Panc1 (cell line): ENCODE measurements around the gene SPATA13. TPM values are rescaled to one million over a fixed set of nuclear protein-coding genes. Genes with fewer than 3 reads are reported as not detected.

ENCODE experiments used
- ATAC-seq: fragments of 200-7000 bp; cut with Tn5 transposase; 2 replicates; pipeline ENCODE4 v1.9.1; 2020; ENCODE audit warnings: mild to moderate bottlenecking, moderate library complexity
- BruUV-seq: library from RNA; stranded (reverse); fragments of 400-500 nt; replicated peaks from 2 replicates; lab custom pipeline; 2021; lab: Mats Ljungman, UMichigan
- CTCF ChIA-PET: fragments of 300-600 bp; sonication (Branson Sonifier 250); formaldehyde crosslinking; loops from one replicate; lab custom pipeline; 2022; ENCODE audit warnings: antibody characterized with exemption; lab: Charles Lee
- POLR2A ChIA-PET: fragments of 300-600 bp; sonication (Branson Sonifier 250); formaldehyde crosslinking; loops from one replicate; lab custom pipeline; 2022; ENCODE audit warnings: antibody characterized with exemption; lab: Charles Lee
- DNase-seq: peaks from one replicate; pipeline ENCODE4 v3.0.0-alpha.2; 2010; ENCODE audit warnings: low read depth, low spot score
- H3K27ac ChIP-seq: 2 replicates; pipeline ENCODE4 v1.5.1; 2011; ENCODE audit warnings: mild to moderate bottlenecking, low read length, inconsistent platforms
- H3K27me3 ChIP-seq: fragments of 200-500 bp; sonication (Bioruptor generic); 2 replicates; pipeline ENCODE4 v1.6.0; 2014; ENCODE audit warnings: low read length, inconsistent platforms; ENCODE audit not compliant: control insufficient read depth, insufficient read depth
- H3K36me3 ChIP-seq: fragments of 200-500 bp; sonication (Bioruptor generic); 2 replicates; pipeline ENCODE4 v1.5.1; 2014; ENCODE audit warnings: inconsistent platforms, mild to moderate bottlenecking, low read length, moderate library complexity; ENCODE audit not compliant: control insufficient read depth, insufficient read depth
- H3K4me1 ChIP-seq: 2 replicates; pipeline ENCODE4 v1.5.1; 2011; ENCODE audit warnings: inconsistent platforms, mild to moderate bottlenecking, low read length, moderate library complexity; ENCODE audit not compliant: control insufficient read depth, insufficient read depth
- H3K4me3 ChIP-seq, 2 experiments: 2 replicates each; pipeline ENCODE4 v1.5.1; 2011 to 2012; ENCODE audit warnings: low read depth in 2 of 2, low read length in 2 of 2, mild to moderate bottlenecking in 2 of 2, inconsistent platforms in 1 of 2, moderate library complexity in 1 of 2
- H3K9me3 ChIP-seq: fragments of 200-500 bp; sonication (Bioruptor generic); 2 replicates; pipeline ENCODE4 v1.5.1; 2014; ENCODE audit warnings: low read depth, mild to moderate bottlenecking, inconsistent platforms, low read length, moderate library complexity; ENCODE audit not compliant: control insufficient read depth, insufficient read depth
- CTCF ChIP-seq: fragments of 450-650 bp; IDR thresholded peaks from 2 replicates; pipeline ENCODE4 v1.5.1; 2017; ENCODE audit warnings: mild to moderate bottlenecking
- POLR2AphosphoS5 ChIP-seq: IDR thresholded peaks from 2 replicates; pipeline ENCODE4 v1.6.1; 2012; ENCODE audit warnings: mild to moderate bottlenecking, low read depth, low read length, moderate library complexity
- REST ChIP-seq, 2 experiments: IDR thresholded peaks; 2 replicates each; pipeline ENCODE4 v1.6.1; 2011 to 2012; ENCODE audit warnings: low read depth in 2 of 2, control low read depth in 1 of 2, low read length in 1 of 2, mild to moderate bottlenecking in 1 of 2, moderate library complexity in 1 of 2; ENCODE audit not compliant: insufficient read depth in 1 of 2
- SIN3A ChIP-seq: IDR thresholded peaks from 2 replicates; pipeline ENCODE4 v1.6.1; 2012; ENCODE audit warnings: low read depth, mild to moderate bottlenecking, low read length, moderate library complexity, borderline replicate concordance; ENCODE audit not compliant: insufficient read depth
- TCF7L2 ChIP-seq: IDR thresholded peaks from 2 replicates; pipeline ENCODE4 v1.6.1; 2011; ENCODE audit warnings: mild to moderate bottlenecking, low read depth, low read length, inconsistent platforms
- in situ Hi-C: cut with HindIII; loops from 2 replicates; pipeline ENCODE4 v1.10.0; 2016; ENCODE audit warnings: low sequenced_read_pairs, low pct_unique_long_range_greater_than_20kb
- intact Hi-C: fragments of 100-400 bp; cut with micrococcal nuclease; formaldehyde crosslinking; loops from one replicate; pipeline ENCODE4 v1.10.0; 2022; ENCODE audit not compliant: unreplicated experiment
- total RNA-seq: library from RNA; stranded (reverse); gene quantifications from one replicate; pipeline ENCODE4 v1.2.1, GENCODE V29; 2021; ENCODE audit not compliant: unreplicated experiment

The SPATA13 gene
- total RNA-seq, 1 experiment from 2014 or later: 7.9 TPM

GRCh38 chr13:24127116-24127631 is 33.3 kb upstream of the SPATA13 start:
- Histone ChIP-seq H3K27ac (no peak overlapping the region), H3K9me3 (peaks cover 4% of the 10 kb centered on the region; the same call in 1 of the 2 replicates), H3K27me3 (no peaks in the 10 kb centered on the region), H3K4me1 (no peaks in the 10 kb centered on the region), H3K4me3 (no peak overlapping the region), H3K36me3 (no peaks in the 10 kb centered on the region)
- ChIA-PET CTCF (no interaction called here), POLR2A (no interaction called here)
- DNase-seq (no peak), ATAC-seq (no peak)
- intact Hi-C loops (no loop called here), in situ Hi-C loops (no loop called here)
- no TSS peak for BruUV-seq
- TF ChIP-seq SIN3A (no peak), REST (IDR thresholded peaks at IDR 0.05; ENCODE audit: insufficient read depth in 1 of 2, low read depth in 2 of 2, low read length in 1 of 2) (no peak), POLR2AphosphoS5 (no peak), TCF7L2 (no peak), CTCF (no peak)

GRCh38 chr13:24128112-24128511 is 32.4 kb upstream of the SPATA13 start:
- CTCF ChIA-PET: no interaction called here
- no TSS peak for BruUV-seq

More at GRCh38 chr13:24128112-24128511, 32.4 kb upstream of the SPATA13 start:
- Histone ChIP-seq H3K27ac (no peak overlapping the region), H3K27me3 (no peaks in the 10 kb centered on the region), H3K4me1 (no peaks in the 10 kb centered on the region), H3K4me3 (no peak overlapping the region), H3K36me3 (no peaks in the 10 kb centered on the region), H3K9me3 (peaks cover 4% of the 10 kb centered on the region; the same call in 1 of the 2 replicates)
- in situ Hi-C loops: no loop called here
- POLR2A ChIA-PET: no interaction called here
- intact Hi-C loops: no loop called here
- DNase-seq: no peak
- TF ChIP-seq SIN3A (no peak), POLR2AphosphoS5 (no peak), CTCF (no peak), TCF7L2 (no peak), REST (IDR thresholded peaks at IDR 0.05; ENCODE audit: insufficient read depth in 1 of 2, low read depth in 2 of 2, low read length in 1 of 2) (no peak)
- ATAC-seq: no peak
